Measurements from ENCODE around the gene NDUFS7.
A peak's percentile ranks its signal among the peaks of the same experiment; 100 is the strongest.

The NDUFS7 gene

GRCh38 chr19:1401138-1401888 lies 17.6 kb downstream of the NDUFS7 start, which contains the start of gene GAMT:
Gene GAMT, minus strand, starts transcription at chr19:1401542. Its CDS starts 66 bp downstream, at chr19:1401476.
- DNase-seq (ENCODE audit: low spot score), result peak; percentile 81

DNA sequence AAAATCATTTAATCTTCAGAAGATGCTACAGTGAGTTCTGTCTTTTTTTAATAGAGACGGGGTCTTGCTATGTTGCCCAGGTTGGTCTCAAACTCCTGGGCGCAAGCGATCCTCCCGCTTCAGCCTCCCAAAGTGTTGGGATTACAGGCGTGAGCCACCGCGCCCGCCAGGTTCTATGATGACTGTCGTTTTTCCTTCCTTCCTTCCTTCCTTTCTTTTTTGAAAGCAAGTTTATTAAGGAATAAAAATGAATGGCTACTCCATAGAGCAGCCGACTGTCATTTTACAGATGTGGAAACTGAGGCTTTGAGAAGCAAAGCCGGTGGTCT lies 18.1 kb downstream of the NDUFS7 start:
- no peak for DNase-seq (ENCODE audit: low spot score)

- DNase-seq (ENCODE audit: low spot score), result no peak
These were observed 18.8 kb downstream of the NDUFS7 start for GRCh38 chr19:1402411-1403070.

- DNase-seq (ENCODE audit: low spot score), result peak; percentile 100
These were observed 23.2 kb downstream of the NDUFS7 start for GRCh38 chr19:1406774-1407527.

- DNase-seq (ENCODE audit: low spot score), result no peak
These were observed 24.0 kb downstream of the NDUFS7 start, which contains the start of gene DAZAP1 for GRCh38 chr19:1407528-1408299. Gene DAZAP1, plus strand, starts transcription at chr19:1407586. Its CDS starts 188 bp downstream, at chr19:1407774.

- DNase-seq (ENCODE audit: low spot score), result no peak
These were observed 24.8 kb downstream of the NDUFS7 start for GRCh38 chr19:1408300-1409203.

DNA sequence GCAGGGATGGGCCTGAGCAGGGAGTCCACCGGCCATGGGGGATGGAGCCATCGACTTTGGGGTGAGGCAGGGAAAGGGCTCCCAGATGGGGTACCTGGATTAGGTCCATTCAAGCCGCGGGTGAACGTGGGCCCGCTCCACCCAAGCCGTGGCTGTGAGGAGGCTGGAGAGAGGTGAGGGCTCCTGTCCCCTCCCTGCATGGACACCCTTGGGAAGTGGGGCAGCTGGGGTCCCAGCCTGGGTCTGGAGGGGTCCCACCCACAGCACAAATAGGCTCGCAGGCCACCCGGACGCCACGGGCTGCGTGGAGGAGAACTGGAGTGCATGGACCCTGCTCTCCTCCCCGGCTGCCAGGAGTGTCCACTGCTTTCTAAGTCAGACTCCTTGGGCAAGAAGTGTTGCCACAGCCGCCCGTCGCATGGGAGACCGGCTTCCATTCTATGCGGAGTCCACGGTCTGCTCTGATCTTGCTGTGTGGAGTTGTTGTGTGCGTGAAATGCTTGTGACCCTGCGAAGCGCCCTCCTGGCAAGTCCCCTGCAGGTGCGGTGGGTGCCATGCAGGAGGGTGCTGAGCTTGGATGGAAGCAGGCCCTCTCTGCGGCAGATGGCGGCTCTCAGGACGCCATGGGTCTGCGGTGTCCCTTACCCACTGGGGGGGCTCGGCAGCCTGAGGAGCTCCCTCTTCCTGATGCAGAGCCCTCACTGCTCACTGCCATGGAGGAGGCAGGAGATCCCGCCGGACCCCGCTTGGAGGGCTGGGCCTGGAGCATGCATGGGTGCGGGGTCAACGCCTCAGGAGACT lies 25.7 kb downstream of the NDUFS7 start:
- no peak for DNase-seq (ENCODE audit: low spot score)

DNA sequence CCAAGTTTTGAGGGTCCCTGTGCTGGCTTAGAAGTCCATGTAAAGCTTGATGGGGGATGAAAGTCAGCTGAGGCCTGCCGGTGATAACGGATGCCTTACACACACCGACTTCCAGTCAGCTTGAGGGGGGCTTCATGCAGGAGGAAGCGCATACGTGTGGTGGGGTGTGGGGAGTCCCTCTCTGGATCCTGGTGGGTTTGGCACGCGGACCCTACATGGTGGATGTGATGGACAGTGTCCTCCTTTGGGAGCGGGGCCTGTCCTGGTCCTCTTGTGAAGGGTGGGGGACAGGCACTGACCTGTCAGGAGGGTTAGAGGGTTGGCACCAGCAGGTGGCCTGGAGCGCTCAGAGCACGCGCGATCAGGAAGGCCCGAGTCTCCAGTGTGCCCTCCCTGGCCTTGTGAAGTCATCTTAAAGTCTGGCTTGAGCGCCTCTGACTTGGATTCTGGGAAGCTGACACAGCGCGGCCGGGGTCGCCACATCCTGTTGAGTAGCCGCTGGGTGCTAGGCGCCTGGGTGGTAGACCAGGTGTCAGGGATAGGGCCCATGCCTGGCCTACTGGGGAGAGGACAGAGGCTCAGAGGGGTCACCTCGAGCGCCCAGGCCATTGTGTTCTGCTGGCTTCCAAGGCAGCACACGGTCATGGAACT lies 26.6 kb downstream of the NDUFS7 start:
- DNase-seq (ENCODE audit: low spot score), result no peak

DNA sequence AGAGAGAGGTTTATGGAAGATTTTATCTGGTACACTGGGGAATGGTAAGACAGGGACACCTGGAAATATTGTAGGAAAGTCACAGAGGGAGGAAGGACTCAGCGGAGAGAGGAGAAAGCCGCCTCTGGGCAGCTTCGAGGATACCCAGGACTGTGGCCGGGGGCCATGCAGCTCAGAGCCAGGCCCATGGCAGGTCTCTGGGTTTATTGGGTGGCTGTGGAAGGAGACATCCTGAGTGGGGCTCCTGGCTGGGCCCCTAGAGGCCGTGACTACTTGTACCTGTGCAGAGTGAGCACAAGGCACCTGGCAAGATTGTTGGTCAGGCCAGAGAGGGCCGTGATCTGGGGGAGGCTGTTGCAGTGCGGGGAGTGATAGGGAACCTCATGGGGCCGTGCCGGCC lies 27.1 kb downstream of the NDUFS7 start:
- DNase-seq (ENCODE audit: low spot score), result no peak

DNA sequence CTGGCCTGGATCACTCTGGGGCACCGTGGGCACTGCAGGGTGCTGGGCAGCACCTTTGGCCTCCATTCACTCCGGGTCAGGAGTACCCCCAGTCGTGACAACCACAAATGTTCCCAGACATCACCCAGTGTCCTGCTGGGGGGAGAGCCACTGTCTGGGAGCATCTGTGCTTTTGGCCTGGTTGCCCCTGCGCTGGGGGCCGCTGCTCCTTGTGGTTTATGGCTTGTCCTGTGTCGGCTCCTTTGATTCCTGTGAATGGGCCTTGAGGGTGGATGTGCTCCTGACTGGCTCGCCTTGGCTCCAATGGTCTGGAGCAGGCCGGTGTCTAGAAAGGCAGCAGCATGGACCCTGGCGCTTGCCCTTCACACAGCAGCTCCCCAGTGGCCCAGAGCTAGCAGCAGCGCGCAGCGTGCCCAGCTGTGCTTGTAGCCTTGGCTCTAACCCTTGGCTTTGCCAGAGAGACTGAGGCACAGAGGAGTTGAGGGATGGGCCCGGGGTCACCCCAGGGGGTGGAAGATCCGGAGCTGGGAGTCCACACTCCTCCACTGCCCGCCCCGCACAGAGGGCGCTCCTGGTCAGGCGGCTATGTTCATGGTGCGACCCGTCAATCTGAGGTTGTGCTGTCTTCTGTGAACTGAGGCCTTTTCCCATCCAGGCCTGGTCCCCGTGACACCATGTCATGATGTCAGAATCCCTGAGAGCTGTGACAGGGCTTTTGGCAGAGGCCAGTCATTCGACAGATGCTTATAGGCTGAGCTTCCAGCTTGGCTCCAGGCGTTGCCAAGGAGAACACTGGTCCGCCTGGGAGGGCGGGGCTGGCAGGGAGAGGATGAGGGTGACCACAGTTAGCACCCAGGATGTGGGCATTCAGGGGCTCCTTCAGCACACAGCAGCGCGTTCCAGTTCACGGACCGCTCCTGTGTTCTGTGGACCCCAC lies 27.8 kb downstream of the NDUFS7 start:
- no peak for DNase-seq (ENCODE audit: low spot score)

GRCh38 chr19:1412323-1412923 lies 28.7 kb downstream of the NDUFS7 start:
- no peak for DNase-seq (ENCODE audit: low spot score)

DNA sequence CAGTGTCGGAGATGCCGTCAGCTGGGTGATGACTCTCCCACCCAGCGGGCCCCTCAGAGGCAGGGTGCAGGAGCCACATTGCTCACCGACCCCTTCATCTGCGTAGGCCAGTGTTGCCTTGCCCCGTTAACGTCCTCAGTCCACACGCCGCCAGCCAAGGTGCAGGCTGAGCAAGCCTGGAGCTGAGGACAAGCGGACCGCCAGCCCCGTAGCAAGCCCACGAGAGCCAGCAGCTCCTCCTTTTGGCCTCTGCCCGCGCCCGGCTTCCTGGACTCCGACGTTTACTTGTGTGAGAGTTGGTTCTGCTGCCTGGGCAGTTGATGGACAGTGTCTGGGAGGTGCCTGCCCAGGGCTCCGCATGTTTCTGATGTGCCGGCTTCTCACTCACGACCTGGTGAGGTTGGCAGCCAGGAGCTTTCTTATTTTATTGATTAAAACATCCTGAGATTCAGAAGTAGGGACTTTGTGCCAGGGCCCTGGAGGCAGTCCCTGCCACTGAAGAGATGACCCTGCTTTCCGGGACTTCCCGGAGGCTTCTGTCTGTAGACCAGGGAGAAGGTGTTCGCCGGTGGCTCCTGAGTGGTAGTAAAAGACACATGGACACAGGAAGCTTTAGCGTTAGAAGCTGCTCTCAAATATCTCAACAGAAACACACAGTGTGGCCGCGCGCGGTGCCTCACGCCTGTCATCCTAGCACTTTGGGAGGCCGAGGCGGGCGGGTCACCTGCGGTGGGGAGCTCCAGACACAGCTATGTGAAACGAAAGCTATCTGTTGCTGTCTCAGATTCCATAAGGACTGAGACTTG lies 29.5 kb downstream of the NDUFS7 start:
- DNase-seq (ENCODE audit: low spot score), result no peak

- DNase-seq (ENCODE audit: low spot score), result no peak
These were observed 32.5 kb downstream of the NDUFS7 start for GRCh38 chr19:1416014-1416841.

GRCh38 chr19:1417145-1417544 lies 33.4 kb downstream of the NDUFS7 start:
- no peak for DNase-seq (ENCODE audit: low spot score)

DNA sequence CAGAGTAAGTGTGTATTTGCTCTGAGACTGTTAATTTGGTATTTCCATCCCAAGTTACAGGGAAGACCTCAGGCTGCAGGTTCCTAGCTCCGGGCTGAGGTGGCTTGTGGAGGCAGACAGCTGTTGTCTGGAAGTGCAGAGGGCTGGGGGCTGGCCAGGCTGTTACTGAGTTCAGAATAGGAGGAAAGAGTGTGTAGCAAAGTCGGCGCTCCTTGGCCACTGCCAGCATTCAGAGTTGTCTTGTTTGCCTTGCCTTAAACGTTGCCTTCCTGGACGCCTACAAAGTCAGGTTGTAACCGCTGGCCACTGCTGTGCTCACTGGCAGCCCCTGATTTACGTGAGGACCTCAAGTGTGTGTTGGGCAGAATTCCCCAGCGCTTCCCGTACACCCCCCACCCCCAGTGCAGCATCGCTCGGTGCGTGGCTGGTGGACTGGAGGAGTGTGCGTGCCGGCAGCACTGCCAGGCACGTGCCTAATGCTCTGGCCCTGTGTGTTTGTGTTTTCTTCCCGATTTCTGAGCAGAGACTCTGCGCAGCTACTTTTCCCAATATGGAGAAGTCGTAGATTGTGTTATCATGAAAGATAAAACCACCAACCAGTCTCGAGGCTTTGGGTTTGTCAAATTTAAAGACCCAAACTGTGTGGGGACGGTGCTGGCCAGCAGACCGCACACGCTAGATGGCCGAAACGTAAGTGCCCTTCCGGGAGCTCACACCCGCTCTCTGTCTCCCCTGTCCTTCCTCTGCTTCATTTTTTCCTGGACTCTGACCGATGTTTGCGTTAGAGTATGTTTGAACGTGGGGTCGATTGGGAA lies 34.2 kb downstream of the NDUFS7 start:
- no peak for DNase-seq (ENCODE audit: low spot score)

DNA sequence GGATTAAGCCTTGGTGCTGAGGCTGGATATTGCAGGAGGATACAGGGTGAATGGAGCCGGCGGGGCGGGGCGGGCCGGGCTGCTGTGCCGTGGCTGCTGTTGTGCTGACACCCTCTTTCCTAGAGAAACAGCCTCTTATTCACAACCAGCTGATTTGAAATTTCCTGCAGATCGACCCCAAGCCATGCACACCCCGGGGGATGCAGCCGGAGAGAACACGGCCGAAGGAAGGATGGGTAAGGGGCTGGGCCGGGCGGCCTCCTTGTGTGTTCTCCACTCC lies 34.7 kb downstream of the NDUFS7 start:
- DNase-seq (ENCODE audit: low spot score), result no peak
